ENCODE measurements around the gene NAA20. TPM values are rescaled to one million over a fixed set of nuclear protein-coding genes. Genes with fewer than 3 reads are reported as not detected.

Gene NAA20
- total RNA-seq, 1 donor: 27.5 TPM

DNA sequence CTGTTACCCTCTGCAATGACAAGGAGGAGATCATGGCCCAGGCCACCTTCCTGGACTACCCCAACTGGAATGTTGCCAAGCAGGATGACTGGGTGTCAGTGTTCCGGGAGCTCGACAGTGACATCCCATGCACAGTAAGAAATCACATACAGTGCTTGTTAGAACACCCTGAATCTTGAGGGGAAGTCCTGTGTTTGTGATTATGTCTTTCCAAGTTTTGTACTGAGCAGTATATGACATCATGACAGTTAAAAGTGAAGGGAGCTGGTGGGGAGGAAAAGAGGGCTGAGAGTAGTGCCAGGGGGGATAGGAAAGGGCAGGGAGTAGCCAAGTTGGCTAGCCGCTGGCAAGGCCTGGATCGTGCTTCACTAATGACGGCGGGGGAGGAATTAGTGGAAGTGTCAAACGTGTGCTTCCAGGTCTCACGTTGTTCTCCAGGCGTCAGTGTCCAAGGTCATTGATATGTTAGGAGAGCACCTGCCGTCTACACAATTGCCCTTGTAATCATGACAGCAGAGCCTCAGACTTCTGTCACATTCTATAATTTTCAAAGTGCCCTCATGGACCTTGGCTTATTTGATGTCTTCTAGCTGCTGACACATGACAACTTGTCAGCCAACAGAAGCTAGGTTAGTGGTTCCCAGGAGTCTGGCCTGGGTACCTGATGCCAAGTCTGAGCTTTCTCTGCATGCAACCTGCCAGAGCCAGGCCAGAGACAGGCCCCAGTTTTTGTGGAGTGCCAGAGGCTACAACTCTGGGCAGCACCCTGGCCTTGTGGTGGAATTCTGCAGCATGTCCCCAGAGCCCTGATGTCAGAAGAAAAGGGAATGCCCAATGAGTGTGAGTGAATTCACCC lies 53.9 kb downstream of the NAA20 start:
- DNase-seq (ENCODE audit: low read depth in 2 of 3, low spot score in 2 of 3): peak in 1 of 3 donors; percentile 12

DNA sequence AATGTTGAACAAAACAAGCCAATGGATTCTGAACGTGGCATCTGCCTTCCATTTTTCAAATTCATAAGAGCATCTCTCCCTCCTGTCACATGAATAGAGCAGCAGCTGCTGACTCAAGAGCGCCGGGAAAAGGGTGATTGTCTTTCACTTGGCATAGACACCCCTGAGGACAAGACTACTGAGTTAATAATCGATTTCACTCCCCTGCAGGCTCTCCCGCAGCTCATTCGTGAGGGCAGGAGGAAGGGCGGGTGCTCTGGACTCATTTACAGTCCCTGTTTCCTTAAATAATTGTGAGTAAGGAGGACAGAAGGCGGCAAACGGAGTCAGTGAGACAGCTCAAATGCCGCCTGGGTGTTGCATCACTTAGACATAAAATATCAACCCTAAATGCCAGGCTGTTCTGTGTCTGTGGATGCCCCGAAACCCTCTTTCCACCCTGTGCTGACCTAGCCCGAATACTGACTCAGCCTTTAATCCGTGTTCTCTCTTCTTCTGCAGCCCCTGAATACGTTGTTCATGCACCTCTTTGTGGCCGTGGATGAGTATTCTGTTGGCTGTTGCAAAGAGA lies 56.7 kb downstream of the NAA20 start:
- no peak for DNase-seq (ENCODE audit: low read depth in 2 of 3, low spot score in 2 of 3)

DNA sequence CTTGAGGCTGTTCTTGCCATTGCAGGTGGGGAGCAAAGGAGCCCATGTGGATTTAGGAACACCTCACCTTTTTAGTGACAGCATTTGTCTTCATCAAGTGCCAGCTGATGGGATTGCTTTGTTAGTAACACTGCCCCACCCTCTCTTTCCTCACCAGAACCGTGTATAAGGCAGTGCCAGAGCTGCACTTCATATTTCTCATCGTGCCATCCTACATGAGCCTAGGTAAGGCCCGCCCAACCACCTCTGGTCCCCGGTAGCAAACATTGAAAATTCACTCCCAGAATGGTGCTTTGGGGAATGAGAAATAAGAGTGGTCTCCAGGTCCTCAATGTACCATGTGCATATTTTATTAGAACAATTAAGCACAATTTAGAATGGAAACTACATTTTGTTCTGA lies 57.9 kb downstream of the NAA20 start:
- no peak for DNase-seq (ENCODE audit: low read depth in 2 of 3, low spot score in 2 of 3)

DNA sequence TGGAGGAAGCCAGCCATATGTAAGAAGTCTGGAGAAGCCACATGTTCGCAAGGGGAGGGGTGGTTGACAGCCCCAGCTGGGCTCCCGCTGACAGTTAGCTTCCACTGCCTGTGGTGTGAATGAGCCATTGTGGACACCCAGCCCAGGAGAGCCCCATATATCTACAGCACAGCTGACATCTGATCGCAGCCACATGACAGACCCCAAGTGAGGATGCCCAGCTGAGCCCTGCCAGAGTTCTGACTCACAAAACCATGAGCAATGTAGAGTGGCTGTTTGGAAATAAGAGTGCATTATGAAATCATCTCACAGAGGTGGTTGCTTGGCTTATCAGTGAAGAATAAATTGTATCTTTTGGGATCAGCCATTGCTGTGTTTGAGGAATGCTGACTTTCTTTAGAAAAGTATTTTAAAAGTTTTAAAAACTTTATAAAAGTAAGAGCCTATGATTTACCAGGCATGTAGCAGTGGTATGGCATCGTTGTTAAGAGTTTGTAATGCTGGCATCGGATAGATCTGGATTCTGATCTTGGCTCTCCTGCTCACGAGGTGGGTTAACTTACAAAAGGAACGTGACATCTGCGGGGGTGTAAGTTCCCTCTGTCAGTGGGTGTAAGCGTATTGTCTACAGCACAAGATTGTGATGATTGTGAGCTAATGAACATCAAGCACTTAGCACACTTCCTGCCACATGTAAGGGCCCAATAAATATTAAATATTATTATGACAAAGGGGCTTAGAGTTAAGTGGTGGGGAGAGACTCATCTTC lies 59.3 kb downstream of the NAA20 start:
- no peak for DNase-seq (ENCODE audit: low read depth in 2 of 3, low spot score in 2 of 3)

DNA sequence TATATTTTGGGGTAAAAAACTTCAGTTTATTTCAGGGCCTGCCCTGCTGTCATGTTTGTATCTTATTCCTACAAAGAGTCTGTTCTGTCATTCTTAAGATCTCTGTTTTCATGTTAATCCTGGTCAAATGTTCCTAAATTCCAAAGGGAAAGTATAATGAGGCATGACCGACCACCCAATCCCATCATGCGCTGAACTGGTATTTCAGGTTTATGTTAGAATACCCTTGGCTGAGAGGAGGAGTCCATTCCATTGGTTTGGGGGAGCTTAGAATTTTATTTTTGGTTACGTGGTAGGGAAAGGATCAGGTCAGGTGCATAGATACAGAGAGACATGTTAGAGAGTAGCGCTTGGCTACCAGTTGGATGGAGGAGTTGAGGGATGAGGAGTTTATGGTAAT lies 60.9 kb downstream of the NAA20 start:
- DNase-seq (ENCODE audit: low read depth in 2 of 3, low spot score in 2 of 3): no peak

DNA sequence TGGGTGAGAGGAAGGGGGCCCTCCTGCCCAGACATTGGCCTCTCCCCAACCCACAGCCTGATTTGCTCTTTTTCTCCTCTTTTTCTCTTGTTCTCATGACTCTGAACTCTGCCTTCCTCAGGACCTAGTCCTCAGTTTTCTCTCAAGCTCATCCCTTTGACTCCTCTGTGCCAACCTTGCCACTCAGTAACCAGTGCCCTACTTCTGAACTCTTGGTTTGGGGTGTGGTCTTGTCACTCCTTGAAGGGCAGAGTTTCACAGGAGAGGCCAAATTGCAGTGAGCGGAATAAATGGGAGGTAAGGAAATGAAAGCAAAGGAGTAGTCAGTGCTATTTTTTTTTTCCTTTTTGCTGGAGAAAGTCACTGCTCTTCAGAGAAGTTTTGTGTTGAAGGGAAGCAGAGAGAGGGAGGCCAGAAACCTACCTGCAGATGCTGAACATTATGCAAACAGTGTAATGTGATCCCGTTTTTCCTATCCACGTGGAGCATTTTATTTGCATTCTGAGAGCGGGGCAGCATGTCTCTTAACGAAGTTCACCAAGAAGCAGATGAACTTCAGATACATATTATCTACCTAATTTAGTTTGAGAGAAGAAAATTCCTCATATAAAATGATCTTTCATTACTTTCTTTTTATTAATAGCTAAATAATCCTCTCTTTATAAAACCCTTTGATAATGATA lies 62.1 kb downstream of the NAA20 start:
- DNase-seq (ENCODE audit: low read depth in 2 of 3, low spot score in 2 of 3): no peak

Other genes with a start within 250 kb of the NAA20 start
- gene CRNKL1, start 35.1 kb downstream of the NAA20 start, total RNA-seq: 10.2 TPM
- not detected for gene CFAP61, start 35.2 kb downstream of the NAA20 start, total RNA-seq